ENCODE data around the gene TLR1. TPM values are rescaled to one million over a fixed set of nuclear protein-coding genes. Genes with fewer than 3 reads are reported as not detected.
"Not testable (repeated sequence)": the region's sequence is repeated elsewhere in the genome, so short reads cannot be mapped to it uniquely, and the experiment has no call there.

Gene TLR1
- polyA plus RNA-seq (ENCODE audit: insufficient read length in 4 of 4): 1 to 10 TPM; 3.1 to 4.9 (median 3.9) TPM

GRCh38 chr4:38804654-38805295 lies at the start of gene TLR1:
Gene TLR1, minus strand, starts transcription at chr4:38804791. Its CDS starts 5,960 bp downstream, at chr4:38798831.
- DNase-seq (ENCODE audit: low read depth in 4 of 4, low spot score in 2 of 4): peak in 3 of 4 donors; percentile 25 to 36 (median 35)

GRCh38 chr4:38846015-38846414 lies 41.4 kb upstream of the TLR1 start:
- DNase-seq (ENCODE audit: low read depth in 4 of 4, low spot score in 2 of 4): no peak

- no peak for DNase-seq (ENCODE audit: low read depth in 4 of 4, low spot score in 2 of 4)
Measured at GRCh38 chr4:38842994-38843393, 38.4 kb upstream of the TLR1 start.

DNA sequence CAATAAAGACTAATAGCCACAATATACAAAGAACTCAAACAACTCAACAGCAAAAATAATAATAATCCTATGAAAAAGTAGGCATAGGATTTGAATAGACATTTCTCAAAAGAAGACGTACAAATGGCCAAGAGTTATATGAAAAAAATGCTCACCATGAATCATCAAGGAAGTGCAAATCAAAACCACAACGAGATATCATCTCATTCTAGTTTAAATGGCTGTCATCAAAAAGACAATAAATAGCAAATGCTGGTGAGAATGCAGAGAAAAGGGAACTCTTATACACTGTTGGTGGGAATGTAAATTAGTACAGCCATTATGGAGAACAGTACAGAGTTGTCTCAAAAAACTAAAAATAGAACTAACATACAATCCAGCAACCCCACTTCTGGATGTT lies 33.3 kb upstream of the TLR1 start:
- no peak for DNase-seq (ENCODE audit: low read depth in 4 of 4, low spot score in 2 of 4)

GRCh38 chr4:38837334-38837733 lies 32.7 kb upstream of the TLR1 start:
- no peak for DNase-seq (ENCODE audit: low read depth in 4 of 4, low spot score in 2 of 4)

DNA sequence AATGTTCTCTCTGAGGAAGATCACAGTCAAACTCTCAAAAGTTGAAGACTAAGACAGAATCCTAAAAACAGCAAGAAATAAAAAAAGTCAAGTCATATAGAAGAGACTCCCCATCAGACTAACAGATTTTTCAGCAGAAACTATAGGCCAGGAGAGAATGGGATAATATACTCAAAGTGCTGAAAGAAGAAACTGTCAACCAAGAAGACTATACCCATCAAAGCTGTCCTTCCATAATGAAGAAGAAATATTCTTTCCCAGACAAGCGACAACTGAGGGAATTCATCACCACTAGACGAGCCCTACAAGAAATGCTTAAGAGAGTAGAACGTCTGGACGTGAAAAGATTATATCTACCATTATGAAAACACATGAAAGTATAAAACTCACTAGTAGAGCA lies 30.0 kb upstream of the TLR1 start:
- DNase-seq (ENCODE audit: low read depth in 4 of 4, low spot score in 2 of 4): no peak

GRCh38 chr4:38832624-38833528 lies 28.3 kb upstream of the TLR1 start:
- DNase-seq (ENCODE audit: low read depth in 4 of 4, low spot score in 2 of 4): no peak

- DNase-seq (ENCODE audit: low read depth in 4 of 4, low spot score in 2 of 4): no peak
Measured at GRCh38 chr4:38832206-38832605, 27.6 kb upstream of the TLR1 start.

GRCh38 chr4:38831653-38832052 lies 27.1 kb upstream of the TLR1 start:
- no peak for DNase-seq (ENCODE audit: low read depth in 4 of 4, low spot score in 2 of 4)

- DNase-seq (ENCODE audit: low read depth in 4 of 4, low spot score in 2 of 4): no peak
Measured at GRCh38 chr4:38829237-38829636, 24.6 kb upstream of the TLR1 start.

DNA sequence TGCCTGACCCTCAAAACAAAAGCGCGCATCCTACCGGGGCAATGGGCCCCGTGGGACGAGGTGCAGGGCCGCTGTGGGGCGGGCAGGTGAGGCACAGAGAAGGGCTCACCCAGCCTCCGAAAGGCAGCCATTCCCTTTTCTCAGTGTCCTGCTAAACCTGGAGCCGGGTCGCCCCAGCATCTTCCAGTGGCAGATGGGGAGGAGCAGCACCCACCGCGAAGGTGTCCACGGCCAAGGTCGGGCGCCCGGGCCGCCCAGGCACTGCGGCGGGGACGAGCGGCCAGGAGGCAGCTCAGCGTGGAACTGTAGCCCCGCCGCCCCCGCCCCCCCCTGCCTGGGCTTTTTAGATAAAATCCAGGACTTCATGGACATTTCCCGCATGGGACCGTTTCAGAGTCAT lies 19.2 kb upstream of the TLR1 start:
- no peak for DNase-seq (ENCODE audit: low read depth in 4 of 4, low spot score in 2 of 4)

DNA sequence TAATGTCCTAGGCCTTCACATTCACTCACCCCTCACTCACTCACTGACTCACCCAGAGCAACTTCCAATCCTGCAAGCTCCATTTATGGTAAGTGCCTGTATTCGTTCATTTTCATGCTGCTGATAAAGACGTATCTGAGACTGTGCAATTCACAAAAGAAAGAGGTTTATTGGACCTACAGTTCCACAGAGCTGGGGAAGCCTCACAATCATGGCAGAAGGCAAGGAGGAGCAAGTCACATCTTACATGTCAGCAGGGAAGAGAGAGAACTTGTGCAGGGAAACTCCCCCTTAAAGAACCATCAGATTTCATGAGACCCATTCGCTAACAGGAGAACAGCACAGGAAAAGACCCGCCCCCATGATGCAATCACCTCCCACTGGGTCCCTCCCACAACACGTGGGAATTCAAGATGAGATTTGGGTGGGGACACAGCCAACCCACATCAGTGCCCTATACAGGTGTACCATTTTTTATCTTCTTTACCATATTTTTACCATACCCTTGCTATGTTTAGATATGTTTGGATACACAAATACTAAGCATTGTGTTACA lies 18.2 kb upstream of the TLR1 start:
- no peak for DNase-seq (ENCODE audit: low read depth in 4 of 4, low spot score in 2 of 4)

DNA sequence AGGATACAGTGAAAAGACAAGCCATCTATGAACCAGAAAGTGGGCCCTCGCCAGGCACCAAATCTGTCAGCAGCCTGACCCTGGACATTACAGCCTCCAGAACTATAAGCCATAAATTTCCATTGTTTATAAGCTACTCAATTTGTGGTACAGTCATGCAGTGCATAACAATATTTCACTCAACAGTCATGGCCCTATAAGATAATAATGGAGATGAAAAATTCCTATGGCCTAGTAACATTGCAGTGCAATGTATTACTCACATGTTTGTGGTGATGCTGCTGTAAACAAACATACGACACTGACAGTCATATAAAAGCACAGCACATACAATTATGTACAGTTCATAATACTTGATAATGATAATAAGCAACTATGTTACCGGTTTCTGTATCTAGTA lies 17.1 kb upstream of the TLR1 start:
- DNase-seq (ENCODE audit: low read depth in 4 of 4, low spot score in 2 of 4): no peak

DNA sequence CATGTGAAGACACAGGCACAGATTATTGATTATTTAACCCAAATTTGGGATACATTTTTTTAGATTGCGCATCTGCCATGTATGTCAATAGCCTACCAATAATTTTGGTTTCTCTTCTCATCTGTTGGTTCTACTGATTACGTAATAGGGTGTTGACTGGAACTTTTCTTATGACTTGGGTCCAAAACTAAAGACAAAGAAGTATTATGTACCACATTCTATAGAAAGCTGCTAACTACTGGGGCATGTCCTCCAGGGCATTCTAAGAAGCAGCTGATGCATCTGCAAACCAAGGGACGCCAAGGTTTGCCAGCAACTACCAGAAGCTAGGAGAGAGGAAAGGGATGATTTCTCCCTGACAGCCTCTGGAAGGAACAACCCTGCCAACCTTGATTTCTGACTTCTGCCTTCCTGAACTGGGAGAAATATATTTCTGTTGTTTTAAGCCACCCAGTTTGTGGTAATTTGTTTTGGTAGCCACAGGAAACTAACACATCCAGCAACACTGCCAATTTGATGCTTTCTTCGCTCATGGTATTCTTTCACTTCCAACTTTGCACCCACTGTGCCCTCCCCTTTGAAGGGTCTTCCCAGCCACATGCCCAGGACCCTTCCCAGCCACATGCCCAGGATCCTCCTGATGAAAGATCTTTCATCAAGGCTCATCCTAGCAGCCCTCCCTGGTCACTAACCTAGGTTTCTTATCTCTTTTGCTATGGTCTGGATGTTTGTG lies 15.9 kb upstream of the TLR1 start:
- no peak for DNase-seq (ENCODE audit: low read depth in 4 of 4, low spot score in 2 of 4)

GRCh38 chr4:38819569-38819968 lies 15.0 kb upstream of the TLR1 start:
- DNase-seq (ENCODE audit: low read depth in 4 of 4, low spot score in 2 of 4): no peak

DNA sequence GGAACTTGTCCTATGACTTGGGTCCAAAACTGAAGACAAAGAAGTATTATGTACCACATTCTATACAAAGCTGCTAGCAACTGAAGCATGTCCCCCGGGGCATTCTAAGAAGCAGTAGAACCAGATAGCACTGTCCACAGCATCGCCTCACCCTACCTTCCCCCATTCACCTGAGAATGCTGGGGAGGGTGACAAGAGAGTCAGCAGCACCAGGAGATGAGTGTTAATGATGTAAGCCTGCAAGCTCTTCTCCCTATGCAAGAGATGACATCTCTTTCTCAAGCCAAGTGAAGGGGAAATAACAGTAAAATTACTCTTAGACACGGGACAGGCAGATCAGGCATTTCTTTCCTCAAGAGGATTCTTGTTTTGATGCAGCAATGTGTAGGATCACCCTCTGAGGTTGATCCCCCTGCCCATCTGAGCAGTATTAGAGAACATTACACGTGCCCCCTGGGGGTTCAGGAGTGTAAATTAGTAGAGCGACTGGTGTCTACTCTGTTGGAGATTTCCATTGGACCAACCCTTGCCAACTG lies 13.9 kb upstream of the TLR1 start:
- no peak for DNase-seq (ENCODE audit: low read depth in 4 of 4, low spot score in 2 of 4)

DNA sequence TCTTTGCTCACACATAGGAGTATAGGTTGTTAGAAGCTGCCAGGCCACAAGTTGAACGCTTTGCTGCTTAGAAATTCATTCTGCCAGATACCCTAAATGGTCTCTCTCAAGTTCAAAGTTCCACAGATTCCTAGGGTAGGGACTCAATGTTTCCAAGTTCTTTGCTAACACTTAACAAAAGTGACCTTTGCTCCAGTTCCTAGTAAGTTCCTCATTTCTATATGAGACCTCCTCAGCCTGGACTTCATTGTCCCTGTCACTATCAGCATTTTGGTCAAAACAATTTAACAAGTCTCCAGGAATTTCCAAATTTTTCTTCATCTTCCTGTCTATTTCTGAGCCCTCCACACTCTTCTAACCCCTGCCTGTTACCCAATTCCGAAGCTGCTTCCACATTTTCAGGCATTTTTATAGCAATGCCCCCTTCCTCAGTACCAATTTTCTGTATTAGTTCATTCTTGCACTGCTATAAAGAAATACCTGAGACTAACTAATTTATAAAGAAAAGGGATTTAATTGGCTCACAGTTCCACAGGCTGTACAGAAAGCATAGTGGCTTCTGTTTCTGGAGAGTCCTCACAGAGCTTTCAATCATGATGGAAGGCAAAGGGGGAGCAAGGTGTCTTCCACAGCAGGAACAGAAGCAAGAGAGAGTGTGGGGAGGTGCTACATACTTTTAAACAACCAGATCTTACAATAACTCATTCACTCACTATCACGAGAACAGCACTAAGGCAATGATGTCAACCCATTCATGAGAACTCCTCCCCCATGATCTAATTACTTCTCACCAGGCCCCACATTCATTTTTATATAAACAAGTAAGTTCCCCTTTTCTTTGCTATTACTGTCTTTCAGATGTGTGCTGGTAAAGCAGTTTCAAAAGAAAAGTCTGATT lies 11.5 kb upstream of the TLR1 start:
- no peak for DNase-seq (ENCODE audit: low read depth in 4 of 4, low spot score in 2 of 4)

- DNase-seq (ENCODE audit: low read depth in 4 of 4, low spot score in 2 of 4): no peak
Measured at GRCh38 chr4:38814386-38814785, 9.8 kb upstream of the TLR1 start.

- no peak for DNase-seq (ENCODE audit: low read depth in 4 of 4, low spot score in 2 of 4)
Measured at GRCh38 chr4:38811297-38811696, 6.7 kb upstream of the TLR1 start.

DNA sequence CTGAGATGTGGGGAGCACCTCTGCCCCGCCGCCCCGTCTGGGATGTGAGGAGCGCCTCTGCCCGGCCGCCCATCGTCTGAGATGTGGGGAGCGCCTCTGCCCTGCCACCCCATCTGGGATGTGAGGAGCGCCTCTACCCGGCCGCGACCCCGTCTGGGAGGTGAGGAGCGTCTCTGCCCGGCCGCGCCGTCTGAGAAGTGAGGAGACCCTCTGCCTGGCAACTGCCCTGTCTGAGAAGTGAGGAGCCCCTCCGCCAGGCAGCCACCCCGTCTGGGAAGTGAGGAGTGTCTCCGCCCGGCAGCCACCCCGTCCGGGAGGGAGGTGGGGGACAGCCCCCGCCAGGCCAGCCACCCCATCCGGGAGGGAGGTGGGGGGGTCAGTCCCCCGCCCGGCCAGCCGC lies 2.9 kb upstream of the TLR1 start:
- DNase-seq (ENCODE audit: low read depth in 4 of 4, low spot score in 2 of 4): not testable (repeated sequence)
